ENCODE measurements around the gene SDR39U1.

Gene SDR39U1

GRCh38 chr14:24443053-24443665 is 583 bp upstream of the SDR39U1 start:
- DNase-seq, result no peak

DNA sequence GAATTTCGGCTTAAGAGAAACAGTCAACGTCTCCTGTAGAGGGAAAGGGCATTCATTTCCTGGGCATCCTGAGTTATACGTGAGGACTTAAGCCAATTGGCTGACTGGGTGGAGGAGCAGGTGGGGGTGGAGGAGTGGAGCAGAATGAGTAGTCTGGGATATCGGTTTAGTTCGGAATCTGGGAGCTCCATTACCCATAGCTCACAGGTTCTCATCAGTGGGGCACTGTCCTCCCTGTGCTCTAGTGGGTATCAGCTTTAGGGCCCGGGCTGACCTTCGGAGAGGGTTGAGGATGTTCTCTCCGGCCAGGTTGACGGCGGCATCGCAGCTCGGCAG is 704 bp downstream of the SDR39U1 start:
- no peak for DNase-seq

GRCh38 chr14:24441485-24441884 is 1.1 kb downstream of the SDR39U1 start:
- no peak for DNase-seq

GRCh38 chr14:24440606-24441399 is 1.8 kb downstream of the SDR39U1 start:
- DNase-seq, result no peak

- DNase-seq, result no peak
These were observed 2.6 kb downstream of the SDR39U1 start for GRCh38 chr14:24439830-24440605.

DNA sequence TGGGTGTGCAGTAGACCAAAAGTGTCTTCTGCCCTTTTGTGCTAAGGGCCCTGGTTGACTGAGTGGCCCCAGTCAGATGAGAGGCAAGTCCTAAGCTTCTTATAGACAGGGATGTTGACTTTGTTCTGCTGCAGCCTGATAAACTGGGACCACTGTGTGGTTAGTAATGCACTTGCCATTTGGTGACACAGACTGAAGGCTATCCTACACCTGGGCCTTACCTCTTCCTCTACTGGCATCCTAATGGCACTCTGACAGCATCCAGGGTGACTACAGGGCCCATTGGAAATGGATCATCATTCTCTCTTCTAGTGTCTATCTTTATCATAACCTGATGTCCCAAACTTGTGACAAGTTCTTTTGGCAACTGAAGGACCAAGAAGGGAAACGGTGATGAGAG is 3.3 kb downstream of the SDR39U1 start:
- no peak for DNase-seq

DNA sequence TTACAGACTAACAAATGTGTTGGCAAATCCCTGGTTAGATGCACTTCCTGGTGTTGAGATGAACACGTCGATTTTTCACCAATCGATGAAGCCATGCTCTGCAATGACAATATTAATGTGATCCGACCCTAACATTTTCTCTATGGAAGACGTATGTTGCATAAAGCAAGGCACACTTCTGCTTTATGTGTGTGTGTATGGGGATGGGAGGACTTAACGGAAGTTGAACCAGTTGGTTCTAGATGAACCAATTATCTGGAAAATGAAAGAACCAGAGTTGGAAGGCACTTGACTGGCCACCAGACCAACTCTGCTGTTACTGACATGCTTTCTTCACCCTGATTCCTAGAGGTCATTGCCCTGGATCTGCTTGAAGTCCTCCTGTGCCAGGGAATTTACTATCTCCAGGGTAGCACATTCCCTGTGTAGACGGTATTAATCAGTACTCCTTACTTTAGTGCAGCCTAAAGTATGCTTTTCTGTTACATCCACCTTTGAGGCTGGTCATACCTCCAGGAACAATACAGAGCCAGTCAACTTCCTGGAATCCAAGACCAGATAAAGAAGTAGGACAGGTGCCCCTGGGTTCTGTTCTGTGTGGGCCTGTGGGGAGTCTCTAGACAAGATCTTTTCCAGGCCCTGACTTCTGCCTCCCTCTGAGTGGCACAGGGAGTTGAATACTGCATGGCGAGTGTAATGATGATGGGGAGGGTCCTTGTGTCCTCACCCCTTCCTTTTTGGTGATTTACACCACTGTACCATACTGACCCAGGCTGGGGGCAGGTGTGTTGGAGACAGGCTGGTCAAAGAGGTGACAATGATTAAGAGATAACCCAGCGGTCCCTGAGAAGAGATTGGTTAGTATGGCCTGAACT is 4.1 kb downstream of the SDR39U1 start:
- no peak for DNase-seq

DNA sequence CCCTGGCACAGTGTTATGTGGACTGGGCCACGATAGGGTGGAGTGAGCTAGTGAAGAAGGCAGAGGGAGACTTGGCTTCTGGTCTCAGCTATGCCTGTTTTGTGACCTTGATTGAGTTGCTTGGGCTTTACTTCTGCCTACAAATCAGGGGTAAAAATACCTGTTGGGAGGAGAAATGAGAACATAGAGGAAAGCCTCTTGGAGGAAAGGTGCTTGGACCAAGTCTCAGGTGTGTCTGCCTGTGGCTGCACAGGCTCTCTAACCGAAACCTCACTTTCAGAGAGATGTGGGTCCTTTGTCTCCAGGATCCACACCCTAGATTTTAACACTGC is 4.9 kb downstream of the SDR39U1 start:
- DNase-seq, result no peak

- DNase-seq, result no peak
These were observed 5.4 kb downstream of the SDR39U1 start for GRCh38 chr14:24437020-24437735.

DNA sequence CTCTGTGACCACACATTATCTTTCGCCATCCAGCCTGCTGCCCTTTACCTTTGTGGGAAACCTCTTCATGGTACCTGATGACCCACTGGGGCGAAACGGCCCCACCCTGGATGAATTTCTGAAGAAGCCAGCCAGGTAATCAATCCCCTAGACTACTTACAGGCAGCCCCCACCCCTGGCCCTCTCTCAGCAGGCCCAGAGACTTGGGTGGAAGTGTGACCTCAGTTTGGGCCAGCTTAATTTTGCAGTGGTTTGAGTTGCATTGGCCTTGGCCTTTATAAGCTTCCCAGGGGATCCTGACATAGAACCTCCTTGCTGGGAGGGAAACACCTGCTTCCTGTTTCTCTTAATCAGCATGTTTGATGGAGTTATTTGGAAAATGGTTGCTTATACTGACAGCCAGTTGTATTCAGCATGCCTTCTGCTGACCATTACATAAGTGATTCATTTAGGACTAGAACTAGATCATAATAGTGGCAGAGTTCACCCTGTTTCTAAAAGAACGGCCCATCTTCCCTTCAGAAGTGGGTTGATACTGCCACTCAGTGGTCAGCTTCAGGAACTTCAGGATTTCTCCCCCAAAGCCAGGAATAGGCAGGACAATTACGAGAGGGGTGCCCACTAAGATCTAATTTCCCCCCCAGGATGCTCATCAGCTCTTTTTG is 6.1 kb downstream of the SDR39U1 start:
- DNase-seq, result peak in 23 of 56 donors; percentile 9 to 63 (median 24)

DNA sequence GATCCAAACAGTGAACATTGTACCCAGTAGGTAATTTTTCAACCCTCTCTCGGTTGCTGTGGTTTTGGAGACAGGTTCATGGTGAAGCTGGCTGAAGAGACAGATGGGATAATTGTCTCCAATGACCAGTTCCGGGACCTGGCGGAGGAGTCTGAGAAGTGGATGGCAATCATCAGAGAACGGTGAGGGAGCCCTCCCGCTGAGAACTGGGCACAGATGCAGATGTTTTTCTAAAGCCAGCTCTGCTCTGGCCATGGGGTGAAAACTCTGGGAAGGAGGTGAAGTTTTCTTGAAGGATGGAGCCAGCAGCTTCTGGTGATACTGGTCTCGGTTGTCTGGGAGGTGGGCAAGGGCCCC is 6.6 kb downstream of the SDR39U1 start:
- no peak for DNase-seq

GRCh38 chr14:24435192-24435810 is 7.3 kb downstream of the SDR39U1 start:
- no peak for DNase-seq

DNA sequence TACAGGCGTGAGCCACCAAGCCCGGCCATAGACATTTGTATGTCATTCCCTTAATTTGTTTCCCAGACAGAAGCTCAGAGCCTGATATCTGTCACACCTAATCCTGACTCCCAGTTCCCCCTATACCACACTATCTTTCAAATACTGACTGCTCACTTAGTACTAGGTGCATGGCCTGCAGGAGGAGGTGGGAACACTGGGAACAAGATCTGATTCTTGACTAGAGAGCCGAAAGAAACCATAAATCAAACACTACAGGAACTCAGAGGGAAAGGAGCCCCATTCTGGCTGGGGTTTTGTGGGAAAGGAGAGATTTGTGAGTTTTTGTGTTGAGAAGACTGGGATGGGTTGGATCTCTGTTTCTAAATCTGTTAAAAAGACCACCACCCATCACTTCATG is 7.9 kb downstream of the SDR39U1 start:
- DNase-seq, result no peak

DNA sequence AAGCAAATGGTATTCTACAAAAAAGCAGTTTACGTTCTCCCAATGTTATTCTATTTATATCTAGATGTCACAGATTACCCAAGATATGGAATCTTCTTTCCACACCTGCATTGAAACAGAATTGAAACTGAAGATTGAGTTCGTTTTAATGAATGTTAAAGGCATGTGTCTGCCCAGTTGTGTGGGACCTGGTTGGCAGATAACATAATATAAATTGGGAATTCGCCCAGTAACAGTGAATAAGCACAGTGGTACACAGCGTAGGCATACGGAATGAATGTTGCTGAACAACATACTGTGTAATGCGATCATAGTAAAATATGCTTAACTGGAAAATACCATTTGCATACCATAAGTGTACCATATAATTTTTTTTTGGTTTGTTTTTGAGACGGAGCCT is 8.5 kb downstream of the SDR39U1 start:
- no peak for DNase-seq

- no peak for DNase-seq
These were observed 10.1 kb downstream of the SDR39U1 start for GRCh38 chr14:24432259-24433131.

DNA sequence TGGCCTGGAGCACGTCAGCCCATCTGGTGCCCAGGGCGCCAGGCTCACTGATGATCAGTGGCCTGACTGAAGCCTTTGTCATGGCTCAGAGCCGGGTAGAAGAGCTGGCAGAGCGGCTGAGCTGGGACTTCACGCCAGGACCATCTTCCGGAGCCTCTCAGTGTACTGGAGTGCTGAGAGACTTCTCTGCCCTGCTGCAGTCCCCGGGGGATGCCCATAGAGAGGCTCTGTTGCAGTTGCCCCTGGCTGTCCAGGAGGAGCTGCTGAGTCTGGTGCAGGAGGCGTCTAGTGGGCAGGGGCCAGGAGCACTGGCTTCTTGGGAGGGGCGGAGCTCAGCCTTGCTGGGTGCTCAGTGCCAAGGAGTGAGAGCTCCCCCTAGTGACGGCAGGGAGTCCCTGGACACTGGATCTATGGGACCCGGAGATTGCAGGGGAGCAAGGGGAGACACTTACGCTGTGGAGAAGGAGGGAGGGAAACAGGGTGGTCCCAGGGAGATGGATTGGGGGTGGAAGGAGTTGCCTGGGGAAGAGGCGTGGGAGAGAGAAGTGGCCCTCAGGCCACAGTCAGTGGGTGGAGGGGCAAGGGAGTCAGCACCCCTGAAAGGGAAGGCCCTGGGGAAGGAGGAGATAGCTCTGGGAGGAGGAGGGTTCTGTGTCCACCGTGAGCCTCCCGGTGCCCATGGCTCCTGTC is 10.9 kb downstream of the SDR39U1 start:
- peak in 52 of 56 donors; percentile 13 to 87 (median 56) for DNase-seq

GRCh38 chr14:24430682-24431568 is 11.7 kb downstream of the SDR39U1 start:
- DNase-seq, result peak in 1 of 56 donors; percentile 21

Data from nucleus accumbens (tissue), 56 donors.